ENCODE results near the gene RASAL3.

Gene RASAL3

DNA sequence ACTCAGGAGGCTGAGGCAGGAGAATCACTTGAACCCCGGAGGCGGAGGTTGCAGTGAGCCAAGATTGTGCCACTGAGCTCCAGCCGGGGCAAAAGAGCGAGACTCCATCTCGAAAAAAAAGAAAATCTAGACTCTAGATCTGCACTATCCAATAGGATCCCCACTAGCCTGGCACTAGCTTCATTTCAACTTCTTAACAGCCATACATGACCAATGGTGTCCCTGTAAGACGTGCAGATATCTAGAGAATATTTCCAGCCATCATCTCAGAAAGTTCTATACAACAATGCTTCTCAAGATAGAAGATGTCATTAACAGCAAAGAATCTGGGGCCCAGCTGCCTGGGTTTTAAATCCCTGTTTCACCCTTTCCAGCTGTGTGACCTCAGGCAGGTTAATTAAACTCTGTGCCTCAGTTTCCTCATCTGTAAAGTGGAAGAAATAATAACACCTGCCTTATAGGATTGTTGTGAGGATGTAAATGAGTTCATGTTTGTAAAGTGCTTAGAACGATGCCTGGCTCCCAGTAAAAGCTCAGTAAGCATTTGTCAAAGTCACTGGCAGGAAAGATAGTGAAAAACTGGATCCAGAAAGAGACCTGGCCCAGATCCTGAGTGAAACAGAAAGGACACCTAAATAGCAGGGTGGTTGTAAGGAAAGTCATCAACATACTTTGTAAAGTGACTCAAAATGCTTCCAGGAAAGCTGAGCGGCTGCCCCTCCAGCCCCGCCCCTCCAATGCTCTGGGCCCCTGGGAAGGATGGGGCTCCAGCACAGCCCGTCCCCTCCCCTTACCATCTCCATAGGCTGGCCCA, 28.1 kb downstream of the RASAL3 start:
- DNase-seq (ENCODE audit: low read depth in 2 of 2), result no peak

DNA sequence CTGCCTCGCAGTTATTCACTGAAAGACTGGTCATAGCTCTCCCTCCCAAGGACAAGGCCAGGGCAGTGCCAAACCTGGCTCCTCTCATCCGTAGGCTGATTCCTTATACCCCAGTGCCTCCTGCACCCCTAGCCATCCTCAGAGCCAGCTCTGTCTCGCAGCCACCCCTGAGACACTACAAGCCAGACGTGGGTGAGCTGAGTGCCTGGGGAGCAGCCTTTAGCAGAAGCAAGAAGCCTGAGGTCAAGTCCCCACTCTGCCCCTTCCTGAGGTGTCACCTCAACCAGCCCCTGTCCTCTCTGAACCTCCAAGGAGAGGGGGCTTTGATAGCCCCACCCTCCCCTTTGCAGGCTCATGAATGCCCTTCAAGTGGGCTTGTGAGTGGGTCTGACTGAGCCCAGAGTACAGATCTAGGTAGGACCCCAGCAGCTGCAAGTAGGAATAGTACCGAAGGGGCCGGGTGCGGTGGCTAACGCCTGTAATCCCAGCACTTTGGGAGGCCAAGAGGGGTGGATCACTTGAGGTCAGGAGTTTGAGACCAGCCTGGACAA, 30.8 kb downstream of the RASAL3 start:
- no peak for DNase-seq (ENCODE audit: low read depth in 2 of 2)

DNA sequence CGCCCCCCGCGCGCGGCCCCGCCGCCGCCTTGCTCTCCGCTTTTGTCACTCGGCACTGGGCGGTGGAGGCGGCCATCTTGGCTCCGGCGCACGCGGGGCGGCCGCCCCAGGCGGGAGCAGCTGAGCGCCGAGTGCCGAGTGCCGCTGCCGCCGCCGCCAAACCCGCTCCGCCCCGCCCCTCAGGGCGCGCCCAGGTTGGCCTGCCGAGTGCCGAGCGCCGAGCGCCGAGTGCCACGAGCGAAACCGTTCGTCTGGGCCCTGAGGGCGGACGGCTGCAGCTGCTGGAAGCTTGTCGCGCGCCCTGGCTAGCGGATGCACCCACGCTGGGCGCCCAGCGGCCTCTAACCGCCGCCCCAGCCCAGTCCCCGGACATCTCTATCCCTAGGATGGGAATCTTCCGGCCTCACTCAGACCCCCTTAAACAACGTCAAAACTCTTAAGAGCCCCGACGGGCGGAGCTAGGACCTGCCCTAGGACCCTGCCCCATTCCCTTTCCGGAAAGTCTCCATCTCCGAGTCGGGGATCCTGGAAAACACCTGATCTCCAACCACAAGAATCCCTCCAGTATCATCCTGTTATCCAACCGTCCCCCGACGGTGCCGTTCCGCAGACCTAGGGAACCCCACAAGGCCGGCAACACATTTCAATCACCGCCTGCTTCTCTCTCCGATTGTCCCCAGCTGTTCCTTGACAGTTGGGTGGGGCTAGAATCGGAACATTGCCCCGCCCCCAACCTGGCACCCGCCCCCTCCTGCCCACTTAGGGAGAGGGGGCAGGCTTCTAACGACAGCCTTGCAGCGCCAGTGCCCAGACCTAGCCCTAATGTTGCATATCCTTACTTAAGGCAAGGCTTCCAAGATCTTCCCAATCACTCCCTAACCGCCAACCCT, 31.5 kb downstream of the RASAL3 start:
- peak; percentile 83 to 88 for DNase-seq (ENCODE audit: low read depth in 2 of 2)

DNA sequence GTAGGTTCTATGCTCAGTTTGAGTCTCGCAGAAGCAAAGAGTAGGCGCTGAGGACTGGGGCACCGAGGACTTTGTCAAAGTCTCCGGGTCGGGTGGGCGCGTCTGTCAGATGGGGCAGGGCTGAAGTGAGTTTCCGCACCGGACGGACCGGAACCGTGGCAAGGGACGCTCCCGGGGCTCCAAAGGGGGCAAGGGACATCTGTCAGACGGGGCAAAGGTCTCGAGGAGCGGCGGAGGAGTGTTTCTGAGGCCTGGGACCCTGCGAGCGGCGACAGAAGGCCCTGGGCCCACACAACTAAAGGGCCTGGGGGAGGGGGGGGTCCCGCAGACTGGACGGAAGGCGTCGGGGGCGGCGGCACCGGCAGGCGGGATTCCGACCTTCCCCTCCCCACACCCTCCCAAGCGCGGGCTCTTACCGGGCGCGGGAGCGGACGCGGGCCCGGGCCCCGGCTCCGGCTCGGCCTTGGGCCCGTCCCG, 32.3 kb downstream of the RASAL3 start:
- DNase-seq (ENCODE audit: low read depth in 2 of 2), result no peak

DNA sequence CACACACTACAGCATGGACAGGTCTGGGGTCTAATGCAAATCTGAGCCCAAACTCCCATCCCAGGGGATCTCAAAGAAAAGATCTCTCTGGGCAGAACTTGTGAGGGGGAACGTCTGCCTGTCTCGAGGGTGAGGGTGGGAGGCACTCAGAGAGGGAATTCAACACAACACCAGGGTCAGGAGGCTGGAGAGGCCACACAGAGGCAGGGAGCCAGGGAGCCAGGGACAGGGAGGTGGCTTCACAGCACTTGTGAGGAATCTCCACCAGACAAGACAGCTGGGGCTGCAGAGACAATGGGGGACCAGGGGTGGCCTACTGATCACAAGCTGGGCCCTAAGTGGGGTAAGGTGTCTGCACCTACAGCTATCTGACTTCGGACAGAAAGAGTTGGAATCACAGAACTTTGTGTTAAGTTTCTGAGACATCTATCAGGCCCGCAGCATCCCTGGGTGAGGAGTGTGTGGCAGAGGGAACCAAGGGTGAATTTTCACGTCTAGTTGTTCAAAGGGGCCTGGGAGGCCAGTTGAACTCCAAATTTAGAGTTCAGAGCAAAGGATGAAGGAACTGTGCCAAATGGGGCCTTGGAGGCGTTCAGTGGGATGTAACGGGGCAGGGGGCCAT, 32.8 kb downstream of the RASAL3 start:
- DNase-seq (ENCODE audit: low read depth in 2 of 2), result no peak

DNA sequence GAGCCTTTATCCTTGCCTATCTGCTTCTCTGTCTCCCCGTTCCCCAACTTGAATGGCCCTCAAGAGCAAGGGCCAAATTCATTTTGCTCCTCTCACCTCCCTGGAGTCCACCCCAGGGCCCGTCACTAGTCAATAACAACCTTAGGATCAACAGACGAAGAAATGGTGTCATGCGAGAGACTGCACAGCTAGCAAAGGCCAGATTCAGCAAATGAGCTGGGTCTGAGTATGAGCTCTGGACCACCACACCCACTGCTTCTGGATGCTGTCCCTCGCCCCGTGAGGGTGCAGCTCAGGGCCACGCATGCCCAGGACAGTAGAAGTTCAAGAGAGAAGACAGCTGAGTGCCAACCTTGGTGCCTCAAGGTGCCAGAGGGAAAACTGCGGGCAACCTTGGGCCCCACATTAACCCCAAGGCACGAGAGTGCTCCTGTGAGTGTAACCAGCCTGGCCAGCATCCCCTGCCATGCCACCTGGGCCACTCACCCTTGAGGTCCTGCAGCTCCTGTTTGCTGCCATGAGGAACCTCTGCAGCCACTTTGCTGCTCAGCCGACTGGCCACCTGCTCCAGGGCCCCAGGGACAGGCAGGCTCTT, 33.7 kb downstream of the RASAL3 start:
- DNase-seq (ENCODE audit: low read depth in 2 of 2), result no peak

DNA sequence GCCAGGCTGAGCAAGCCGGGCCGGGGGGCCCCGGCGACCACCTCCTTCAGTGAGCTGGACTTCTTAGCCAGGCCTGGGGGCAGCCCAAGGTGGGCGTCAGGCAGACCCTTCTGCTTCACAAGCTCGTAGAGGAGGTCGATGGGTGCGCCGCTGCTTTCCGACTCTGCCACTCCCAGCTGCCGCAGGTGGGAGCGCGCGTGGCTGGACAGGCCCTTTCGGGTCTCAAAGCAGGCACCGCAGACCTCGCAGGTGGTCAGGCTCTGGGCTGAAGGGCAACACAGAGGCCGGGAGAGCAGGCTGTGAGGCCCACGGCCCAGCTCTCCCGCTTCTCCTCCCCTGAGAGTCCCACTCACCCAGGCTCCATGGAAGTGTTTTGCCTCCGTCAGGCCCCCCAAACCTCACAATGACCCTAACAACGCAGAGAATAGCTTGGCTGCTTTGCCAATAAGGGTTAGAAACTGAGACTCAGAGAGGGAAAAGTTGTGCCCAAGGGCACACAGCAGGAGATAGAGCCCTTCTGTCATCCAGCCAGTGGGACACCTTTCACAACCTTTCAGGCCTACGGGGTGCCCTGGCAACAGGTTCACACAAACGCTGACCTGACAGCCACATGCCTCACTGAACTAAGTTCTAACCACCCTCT, 34.4 kb downstream of the RASAL3 start:
- DNase-seq (ENCODE audit: low read depth in 2 of 2), result no peak

DNA sequence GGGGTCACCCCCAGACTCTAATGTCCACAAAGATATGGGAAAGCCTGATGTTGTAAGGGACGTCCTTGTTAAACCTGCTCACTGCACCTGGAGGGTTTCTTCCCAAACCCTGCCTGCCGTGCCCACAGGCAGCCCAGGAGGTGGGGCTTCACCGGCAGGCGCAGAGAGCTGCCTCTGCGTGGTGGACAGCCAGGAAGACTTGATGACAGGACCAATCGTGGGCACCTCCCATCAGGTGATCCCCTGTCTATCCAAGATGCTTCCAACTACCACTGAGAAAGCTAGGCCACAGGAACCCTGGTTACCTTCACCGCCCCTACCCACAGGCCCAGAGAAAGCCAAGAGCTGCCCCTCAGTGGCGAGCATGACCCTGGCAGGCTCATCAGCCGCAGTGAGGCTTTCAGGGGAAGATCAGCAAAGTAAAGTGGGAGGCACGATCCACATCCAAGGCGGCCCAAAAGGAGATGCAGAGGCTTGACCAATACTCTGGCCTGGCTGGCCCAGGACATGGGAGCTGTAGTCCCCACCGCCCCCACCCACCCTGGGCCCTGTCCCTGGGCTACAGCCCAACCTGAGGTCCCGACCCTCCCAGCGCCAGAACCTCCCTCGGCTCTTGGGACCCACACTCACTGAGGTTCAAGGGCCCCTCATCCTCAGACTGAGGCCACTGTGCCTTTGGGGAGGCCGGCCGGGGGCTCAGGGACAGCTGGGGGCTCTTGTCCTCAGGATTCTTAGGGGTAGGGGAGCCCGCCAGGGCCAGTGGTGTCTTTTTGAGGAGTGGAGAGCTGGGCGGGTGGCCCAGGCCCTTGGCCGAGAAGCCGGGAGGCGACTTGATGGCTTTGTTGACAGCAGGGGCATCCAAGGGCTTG, 35.2 kb downstream of the RASAL3 start:
- DNase-seq (ENCODE audit: low read depth in 2 of 2), result no peak

DNA sequence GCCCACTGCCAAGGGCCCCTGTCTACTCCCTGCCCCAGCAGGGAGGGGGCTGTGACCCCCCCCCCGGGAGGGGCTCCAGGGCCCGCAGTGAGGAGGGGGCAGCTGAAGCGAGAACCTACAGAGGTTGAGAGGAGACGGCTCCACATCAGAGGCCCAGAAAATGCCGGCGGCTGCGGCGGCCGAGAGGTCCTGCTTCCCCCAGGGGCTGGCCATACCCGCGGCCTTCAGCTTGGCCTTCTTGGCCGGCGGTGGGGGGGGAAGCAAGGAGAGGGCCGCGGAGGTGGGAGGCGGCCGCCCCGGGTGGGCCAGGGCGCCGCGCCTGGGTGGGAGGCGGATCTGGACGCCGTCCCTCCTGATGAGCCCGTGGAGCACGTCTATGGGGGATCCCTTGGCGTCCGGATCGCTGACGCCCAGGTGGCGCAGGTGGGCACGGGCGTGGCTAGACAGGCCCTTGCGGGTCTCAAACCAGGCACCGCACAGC, 36.3 kb downstream of the RASAL3 start:
- DNase-seq (ENCODE audit: low read depth in 2 of 2), result no peak

DNA sequence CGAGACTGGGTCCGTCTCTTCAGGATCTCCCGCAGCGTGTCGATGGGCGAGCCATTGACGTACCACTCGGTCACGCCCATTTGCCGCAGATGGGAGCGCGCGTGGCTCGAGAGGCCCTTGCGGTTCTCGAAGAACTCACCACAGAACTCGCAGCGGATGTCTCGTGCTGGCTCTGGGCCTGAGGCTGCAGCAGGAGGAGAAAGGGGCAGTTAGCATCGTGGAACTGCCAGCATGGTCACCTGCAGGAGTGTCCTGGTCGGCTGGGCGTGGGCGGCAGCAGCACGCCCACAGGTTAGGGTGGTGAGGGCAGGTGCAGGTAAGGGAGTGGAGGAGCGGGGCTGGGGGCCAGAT, 37.0 kb downstream of the RASAL3 start:
- no peak for DNase-seq (ENCODE audit: low read depth in 2 of 2)

DNA sequence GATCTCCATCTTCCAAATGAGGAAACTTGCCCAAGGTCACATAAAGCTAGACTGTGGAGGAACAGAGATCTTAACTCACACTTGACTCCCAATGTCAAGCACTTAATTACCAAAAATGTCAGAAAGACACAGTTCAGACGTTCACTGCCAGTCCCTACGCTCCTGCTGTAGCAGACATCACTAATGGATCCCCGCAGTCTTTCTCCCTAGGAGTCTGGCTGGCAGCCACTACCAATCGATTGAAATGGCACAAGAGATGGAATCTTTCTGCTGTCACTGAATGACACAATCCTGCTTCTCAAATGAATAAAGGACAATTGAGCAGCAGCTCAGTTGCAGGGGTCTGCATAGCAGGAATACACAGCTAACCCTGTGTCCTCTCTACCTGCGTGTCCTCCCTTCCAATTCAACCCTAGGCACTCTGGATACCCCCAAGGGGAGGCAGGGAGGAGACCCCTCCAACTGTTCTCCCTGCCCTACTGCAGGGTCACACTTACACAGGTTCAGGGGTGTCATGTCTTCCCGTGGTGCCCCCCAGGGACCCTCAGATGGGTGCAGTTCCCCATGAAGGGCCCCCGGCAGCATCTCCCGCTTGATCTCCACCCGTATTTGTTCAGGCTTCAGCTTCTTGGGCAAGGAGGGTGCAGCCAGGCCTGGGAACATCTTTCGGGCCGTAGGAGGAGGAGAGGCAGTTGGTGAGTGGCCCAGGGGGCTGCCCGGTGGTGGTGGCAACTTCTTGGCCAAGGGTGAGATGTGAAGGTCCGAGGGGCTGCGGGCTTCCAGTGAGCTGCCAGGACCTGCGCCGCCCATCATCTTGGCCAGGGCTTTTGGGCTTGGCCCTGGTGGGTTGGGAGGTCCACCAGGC, 37.6 kb downstream of the RASAL3 start:
- DNase-seq (ENCODE audit: low read depth in 2 of 2), result no peak

DNA sequence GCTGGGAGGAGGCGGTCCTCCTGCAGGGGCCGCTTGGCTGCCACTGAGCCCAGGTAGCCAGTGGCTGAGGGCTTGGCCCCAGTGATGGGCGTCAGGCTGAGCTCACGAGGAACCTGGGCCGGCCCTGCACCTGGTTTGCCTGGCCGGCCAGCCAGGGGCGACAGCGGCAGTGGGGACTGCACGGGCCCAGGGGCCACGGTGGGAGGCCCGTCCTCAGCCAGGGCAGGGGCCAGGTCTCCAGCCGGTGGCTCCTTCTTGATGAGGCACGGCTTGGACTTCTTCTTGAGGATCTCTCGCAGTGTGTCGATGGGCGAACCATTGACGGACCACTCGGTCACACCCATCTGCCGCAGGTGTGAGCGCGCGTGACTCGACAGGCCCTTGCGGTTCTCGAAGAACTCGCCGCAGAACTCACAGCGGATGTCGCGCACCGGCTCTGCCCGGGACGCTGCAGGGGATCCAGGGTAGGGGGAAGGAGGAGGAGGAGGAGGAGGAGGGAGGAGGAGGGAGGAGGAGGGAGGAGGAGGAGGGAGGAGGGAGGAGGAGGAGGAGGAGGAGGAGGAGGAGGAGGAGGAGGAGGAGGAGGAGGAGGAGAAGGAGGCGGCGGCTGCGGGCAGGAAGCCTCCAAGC, 38.9 kb downstream of the RASAL3 start:
- no peak for DNase-seq (ENCODE audit: low read depth in 2 of 2)

DNA sequence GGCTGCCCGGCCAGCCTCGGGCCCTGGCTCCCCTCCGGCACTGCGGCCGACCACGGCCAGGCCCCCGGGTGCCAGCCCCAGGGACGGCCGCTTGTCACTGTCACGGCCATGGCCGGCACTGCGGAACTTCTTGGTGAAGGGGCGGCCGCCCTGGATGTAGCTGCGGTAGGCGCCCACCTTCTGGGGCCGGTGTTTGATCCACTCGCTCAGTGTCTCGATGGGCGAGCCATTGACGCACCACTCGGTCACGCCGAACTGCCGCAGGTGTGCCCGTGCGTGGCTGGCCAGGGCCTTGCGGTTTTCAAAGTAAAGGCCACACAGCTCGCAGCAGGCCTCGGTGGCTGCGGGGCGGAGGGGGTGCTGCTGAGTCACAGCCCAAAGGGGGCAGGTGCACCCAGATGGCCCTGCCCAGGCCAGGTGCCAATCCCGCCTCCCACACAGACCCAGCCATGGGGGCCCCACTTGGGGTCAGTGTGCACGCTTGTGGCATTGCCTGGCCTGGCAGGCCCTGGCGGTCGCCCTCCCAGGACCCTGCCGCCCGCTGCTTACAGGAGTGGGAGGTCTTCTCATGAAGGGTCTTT, 39.6 kb downstream of the RASAL3 start:
- no peak for DNase-seq (ENCODE audit: low read depth in 2 of 2)

DNA sequence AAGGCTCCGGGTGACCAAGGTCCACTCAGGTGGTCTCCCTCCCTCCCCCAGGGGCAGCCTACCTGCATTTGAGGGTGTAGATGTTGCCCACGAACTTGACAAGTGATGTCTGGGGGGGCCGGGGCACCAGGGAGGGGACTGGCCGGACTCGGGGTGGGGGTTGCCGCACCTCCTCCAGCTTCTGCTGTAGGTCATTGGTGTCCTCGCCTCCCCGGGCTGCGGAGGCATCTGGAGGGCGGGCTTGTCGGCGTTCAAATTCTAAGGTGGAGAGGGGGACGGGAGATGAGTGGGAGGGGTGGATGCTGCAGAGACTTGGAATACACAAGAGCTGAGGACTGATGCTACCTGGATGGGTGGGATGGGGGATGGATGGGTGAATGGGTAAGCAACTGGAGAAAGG, 40.2 kb downstream of the RASAL3 start:
- no peak for DNase-seq (ENCODE audit: low read depth in 2 of 2)

DNA sequence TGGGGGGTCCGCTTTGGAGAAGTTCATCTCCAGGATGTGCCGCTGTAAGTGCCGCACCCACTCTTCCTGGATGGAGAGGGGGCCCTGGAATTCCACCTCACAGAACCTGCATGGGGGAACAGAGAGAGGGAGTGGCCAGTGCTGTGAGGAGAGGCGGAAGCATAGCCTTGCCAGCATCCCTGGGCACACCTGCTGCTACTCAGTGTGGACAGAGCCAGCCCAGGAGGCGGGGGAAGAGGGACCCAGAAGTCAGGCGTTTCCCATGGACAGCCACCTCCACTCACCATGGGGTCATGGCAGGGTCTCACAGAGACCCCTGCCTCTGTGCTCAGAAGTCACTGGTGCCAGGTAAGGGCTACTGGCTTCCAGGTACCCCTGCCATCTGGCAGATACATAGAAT, 41.2 kb downstream of the RASAL3 start:
- DNase-seq (ENCODE audit: low read depth in 2 of 2), result no peak

DNA sequence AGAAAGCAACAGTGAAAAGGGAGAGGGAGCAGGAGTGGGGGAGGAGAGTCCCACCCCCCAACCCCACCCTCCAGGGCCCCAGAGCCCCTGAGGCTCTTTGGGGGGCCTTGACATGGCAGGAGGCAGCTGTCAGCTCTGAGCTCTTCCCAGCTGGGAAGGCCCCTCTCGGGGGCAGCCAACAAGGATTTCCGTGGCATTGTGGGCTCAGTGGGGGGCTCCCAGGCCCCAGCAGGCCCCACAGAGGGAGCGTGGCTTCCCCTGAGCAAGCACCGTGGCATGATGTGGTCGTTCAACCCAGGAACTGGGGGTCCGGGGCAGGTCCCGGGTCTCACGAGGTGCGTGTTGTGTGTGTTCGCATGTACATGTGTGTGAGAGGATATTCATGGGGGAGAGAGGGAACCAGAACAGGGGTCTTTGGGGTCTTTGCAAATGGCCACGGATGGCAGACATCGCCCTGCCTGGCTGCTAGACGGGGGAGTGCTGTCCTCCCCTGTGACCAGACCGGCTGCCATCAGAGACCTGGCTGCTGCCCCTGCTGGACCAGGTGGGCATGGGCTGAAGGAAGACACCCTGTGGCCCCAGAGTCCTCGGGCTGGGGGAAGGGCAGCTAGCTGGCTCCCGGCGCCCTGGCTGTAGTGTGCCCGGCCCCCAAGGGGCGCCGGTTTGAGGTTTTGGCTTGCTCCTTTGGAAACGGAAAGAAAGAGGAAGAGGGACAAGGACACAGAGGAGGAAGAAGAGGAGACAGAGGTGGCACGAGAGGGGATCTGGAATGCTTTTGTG, 41.9 kb downstream of the RASAL3 start:
- DNase-seq (ENCODE audit: low read depth in 2 of 2), result no peak

DNA sequence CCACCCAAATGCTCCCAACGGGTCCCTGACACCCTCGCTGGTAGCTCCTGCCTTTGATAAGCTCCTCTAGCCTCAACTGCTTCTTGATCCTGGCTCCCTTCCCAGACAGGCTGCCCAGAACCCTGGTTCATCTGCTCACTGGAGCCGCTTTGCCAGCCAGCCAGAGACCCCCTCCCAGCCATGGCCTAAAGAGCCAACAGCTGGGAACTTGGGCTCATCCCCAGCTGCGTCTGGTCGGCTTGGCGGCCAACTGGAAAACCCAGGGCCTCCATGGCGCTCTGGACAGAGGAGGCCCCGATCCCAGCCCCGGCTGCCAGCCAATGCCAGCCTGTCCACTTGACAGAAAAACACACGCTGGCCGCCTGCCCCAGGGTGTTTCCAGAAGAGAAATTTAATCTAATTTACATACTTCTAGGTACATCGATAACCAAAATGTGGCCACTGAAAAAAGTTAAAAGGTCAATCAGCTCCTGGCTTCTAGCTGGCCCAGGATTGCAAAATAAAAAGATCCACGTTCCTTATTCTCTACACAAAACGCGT, 42.6 kb downstream of the RASAL3 start:
- no peak for DNase-seq (ENCODE audit: low read depth in 2 of 2)

All from stimulated activated CD8-positive, alpha-beta memory T cell treated with anti-CD3 and anti-CD28 coated beads, Interleukin-7, amount 100 ng/mL, for 1 hour (primary cell).